Activated naive CD8-positive, alpha-beta T cell treated with anti-CD3 and anti-CD28 coated beads, Interleukin-2, amount 50 U/mL, for 16 hours (primary cell): ENCODE results near the gene CDC27.
"Not testable (repeated sequence)": the region's sequence is repeated elsewhere in the genome, so short reads cannot be mapped to it uniquely, and the experiment has no call there.

Experiments
- DNase-seq: peaks from one replicate; pipeline ENCODE4 v3.0.0-alpha.2; 2020; ENCODE audit warnings: low read depth, low spot score

The CDC27 gene

DNA sequence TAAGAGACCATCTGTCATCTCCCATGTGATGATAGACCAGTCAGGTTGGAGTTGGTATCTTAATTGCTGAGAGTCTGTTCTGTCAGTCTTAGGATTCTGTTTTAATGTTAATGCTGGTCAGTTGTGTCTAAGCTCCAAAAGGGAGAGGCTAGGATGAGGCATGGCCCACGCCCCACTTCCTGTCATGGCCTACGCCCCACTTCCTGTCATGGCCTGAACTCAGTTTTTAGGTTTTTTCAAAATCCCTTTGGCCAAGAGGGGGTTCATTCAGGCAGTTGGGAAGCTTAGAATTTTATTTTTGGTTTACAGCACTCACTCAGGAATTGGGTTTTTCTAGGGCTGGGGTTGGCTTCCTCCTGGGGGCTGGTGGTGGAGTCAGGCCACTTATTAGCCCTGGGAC, 117.9 kb downstream of the CDC27 start:
- DNase-seq, result not testable (repeated sequence)

DNA sequence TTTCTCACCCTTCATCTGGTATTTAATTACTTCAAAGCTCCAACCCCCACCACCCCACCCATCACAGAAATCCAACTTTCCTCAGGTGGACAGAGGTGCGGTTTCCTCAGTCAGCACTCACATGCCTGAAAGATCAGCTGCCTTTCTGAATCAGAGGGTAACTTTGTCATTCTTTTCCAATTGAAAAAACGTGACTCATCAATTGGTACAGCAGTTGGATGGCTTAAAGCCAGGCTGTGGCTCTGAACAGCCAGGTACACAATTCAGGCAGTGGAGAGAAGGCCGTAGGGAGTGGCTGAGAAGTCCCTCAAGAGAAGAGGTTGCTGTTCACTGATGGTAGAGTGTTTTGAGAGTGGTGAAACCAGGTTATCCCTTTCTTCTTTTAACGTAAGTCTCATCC, 118.8 kb downstream of the CDC27 start:
- DNase-seq, result not testable (repeated sequence)
